BLaER1 (cell line): ENCODE data around the gene SGK2.

Experiments used
- H3K27ac ChIP-seq: shearing (Covaris generic); formaldehyde crosslinking; 2 replicates; pipeline ENCODE4 v1.8.1; 2022
- H3K27me3 ChIP-seq: shearing (Covaris generic); formaldehyde crosslinking; 2 replicates; pipeline ENCODE4 v1.8.1; 2022
- H3K36me3 ChIP-seq: shearing (Covaris generic); formaldehyde crosslinking; 2 replicates; pipeline ENCODE4 v1.8.1; 2022
- H3K4me1 ChIP-seq: shearing (Covaris generic); formaldehyde crosslinking; 2 replicates; pipeline ENCODE4 v1.8.1; 2022
- H3K4me2 ChIP-seq: shearing (Covaris generic); formaldehyde crosslinking; 2 replicates; pipeline ENCODE4 v1.8.1; 2022
- H3K4me3 ChIP-seq: shearing (Covaris generic); formaldehyde crosslinking; 2 replicates; pipeline ENCODE4 v1.8.1; 2022
- H3K9ac ChIP-seq: shearing (Covaris generic); formaldehyde crosslinking; 2 replicates; pipeline ENCODE4 v1.8.1; 2022
- H3K9me3 ChIP-seq: shearing (Covaris generic); formaldehyde crosslinking; 2 replicates; pipeline ENCODE4 v1.8.1; 2022
- H4K20me1 ChIP-seq: shearing (Covaris generic); formaldehyde crosslinking; 2 replicates; pipeline ENCODE4 v1.8.1; 2022
- Cebpa-rat ChIP-seq: shearing (Covaris generic); IDR thresholded peaks from 2 replicates; pipeline ENCODE4 v1.8.1; 2022

Gene SGK2

GRCh38 chr20:43559147-43559987 lies 540 bp downstream of the SGK2 start:
- H3K4me3 ChIP-seq, result no peak overlapping the region
- H4K20me1 ChIP-seq, result no peaks in the 10 kb centered on the region
- H3K27ac ChIP-seq, result no peak overlapping the region
- no peaks in the 10 kb centered on the region for H3K27me3 ChIP-seq
- no peaks in the 10 kb centered on the region for H3K36me3 ChIP-seq
- no peaks in the 10 kb centered on the region for H3K9me3 ChIP-seq
- H3K4me2 ChIP-seq, result no peak overlapping the region
- no peak for TF ChIP-seq Cebpa-rat
- no peak overlapping the region for H3K9ac ChIP-seq
- no peaks in the 10 kb centered on the region for H3K4me1 ChIP-seq

- no peak for TF ChIP-seq Cebpa-rat
- no peak overlapping the region for H3K4me2 ChIP-seq
- H3K4me1 ChIP-seq, result no peaks in the 10 kb centered on the region
- H3K9ac ChIP-seq, result no peak overlapping the region
- no peaks in the 10 kb centered on the region for H3K27me3 ChIP-seq
- H3K36me3 ChIP-seq, result no peaks in the 10 kb centered on the region
- no peaks in the 10 kb centered on the region for H4K20me1 ChIP-seq
- no peaks in the 10 kb centered on the region for H3K9me3 ChIP-seq
- no peak overlapping the region for H3K4me3 ChIP-seq
- H3K27ac ChIP-seq, result no peak overlapping the region
Observed at GRCh38 chr20:43560974-43561373, 2.1 kb downstream of the SGK2 start.

GRCh38 chr20:43563429-43563828 lies 4.6 kb downstream of the SGK2 start:
- Histone ChIP-seq H3K4me2 (no peak overlapping the region), H3K9ac (no peak overlapping the region), H3K27ac (no peak overlapping the region), H3K4me1 (no peaks in the 10 kb centered on the region), H3K4me3 (no peak overlapping the region), H4K20me1 (no peaks in the 10 kb centered on the region), H3K9me3 (no peaks in the 10 kb centered on the region), H3K36me3 (no peaks in the 10 kb centered on the region), H3K27me3 (no peaks in the 10 kb centered on the region)
- no peak for TF ChIP-seq Cebpa-rat

DNA sequence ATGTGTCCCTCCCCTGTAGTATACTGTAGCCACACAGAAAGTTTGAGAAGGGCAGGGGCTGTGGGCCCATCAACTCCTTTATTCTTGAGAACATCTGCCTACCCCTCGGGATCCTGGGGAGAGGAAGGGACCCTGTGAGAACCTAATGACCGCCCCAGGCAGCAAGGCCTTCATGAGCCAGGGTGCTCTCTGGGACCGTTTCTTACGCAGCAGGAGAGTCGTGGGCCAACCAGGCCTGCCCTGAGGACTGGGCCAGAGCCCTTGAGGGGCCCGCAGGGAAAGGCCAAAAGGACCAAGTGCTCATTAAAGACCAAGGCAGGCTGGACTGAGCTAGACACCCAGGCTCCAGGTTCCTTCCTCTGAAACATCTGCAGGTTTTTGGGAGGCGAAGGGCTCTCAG lies 5.2 kb downstream of the SGK2 start:
- H3K4me2 ChIP-seq, result no peak overlapping the region
- no peaks in the 10 kb centered on the region for H3K4me1 ChIP-seq
- no peaks in the 10 kb centered on the region for H3K9me3 ChIP-seq
- H3K36me3 ChIP-seq, result no peaks in the 10 kb centered on the region
- H3K9ac ChIP-seq, result no peak overlapping the region
- H3K27ac ChIP-seq, result no peak overlapping the region
- H4K20me1 ChIP-seq, result no peaks in the 10 kb centered on the region
- H3K27me3 ChIP-seq, result no peaks in the 10 kb centered on the region
- no peak for TF ChIP-seq Cebpa-rat
- H3K4me3 ChIP-seq, result no peak overlapping the region

- Histone ChIP-seq H3K9ac (no peak overlapping the region), H3K4me1 (no peaks in the 10 kb centered on the region), H3K36me3 (no peaks in the 10 kb centered on the region), H3K4me2 (no peak overlapping the region), H3K9me3 (no peaks in the 10 kb centered on the region), H4K20me1 (no peaks in the 10 kb centered on the region), H3K27ac (no peak overlapping the region), H3K4me3 (no peak overlapping the region), H3K27me3 (no peaks in the 10 kb centered on the region)
- no peak for TF ChIP-seq Cebpa-rat
Observed at GRCh38 chr20:43564455-43564854, 5.6 kb downstream of the SGK2 start.

DNA sequence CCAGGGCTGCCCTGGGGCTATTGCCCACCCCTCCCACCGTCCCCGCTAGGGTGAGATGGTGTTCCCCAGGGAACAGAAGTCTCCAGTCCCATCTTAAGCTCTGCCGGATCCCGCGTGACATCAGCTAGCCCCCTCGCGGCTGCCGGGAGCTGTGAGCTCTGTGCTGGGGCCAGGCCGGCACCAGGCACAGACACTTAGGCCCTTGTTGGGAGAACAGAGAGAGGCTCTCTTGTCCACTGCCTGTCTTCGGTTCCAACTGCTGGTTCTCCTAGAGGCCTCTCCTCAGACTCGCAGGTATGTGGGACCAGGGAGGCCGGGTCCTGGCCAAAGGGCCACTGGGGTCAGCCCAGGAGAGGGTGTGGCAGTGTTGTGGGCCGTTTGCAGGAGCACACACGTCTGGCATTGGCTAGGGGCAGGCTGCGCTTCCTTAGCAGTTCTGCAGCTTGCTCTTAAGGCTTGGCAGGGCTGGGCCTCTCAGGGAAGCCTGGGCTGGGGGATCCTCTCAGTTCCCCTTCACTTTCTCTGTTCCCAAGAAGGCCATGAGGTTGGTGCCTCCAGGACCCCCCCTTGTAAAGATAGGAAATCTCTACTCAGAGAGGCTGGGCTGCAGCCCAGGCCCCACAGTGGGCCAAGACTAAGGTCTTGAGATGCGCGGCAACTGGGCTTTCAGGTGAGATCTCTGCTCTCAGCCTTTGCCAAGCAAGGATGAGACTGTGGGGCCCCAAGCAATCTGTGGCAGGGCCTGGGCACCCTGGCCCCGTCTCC lies 6.3 kb downstream of the SGK2 start:
- H4K20me1 ChIP-seq, result no peaks in the 10 kb centered on the region
- H3K9ac ChIP-seq, result no peak overlapping the region
- H3K4me2 ChIP-seq, result no peak overlapping the region
- H3K27ac ChIP-seq, result no peak overlapping the region
- H3K27me3 ChIP-seq, result no peaks in the 10 kb centered on the region
- TF ChIP-seq Cebpa-rat, result no peak
- no peak overlapping the region for H3K4me3 ChIP-seq
- H3K4me1 ChIP-seq, result no peaks in the 10 kb centered on the region
- H3K36me3 ChIP-seq, result no peaks in the 10 kb centered on the region
- H3K9me3 ChIP-seq, result no peaks in the 10 kb centered on the region

- Histone ChIP-seq H3K27ac (no peak overlapping the region), H3K9ac (no peak overlapping the region)
- TF ChIP-seq Cebpa-rat, result no peak
Observed at GRCh38 chr20:43565758-43566104, 6.9 kb downstream of the SGK2 start.

GRCh38 chr20:43567477-43567876 lies 8.7 kb downstream of the SGK2 start:
- H3K27ac ChIP-seq, result no peak overlapping the region
- H3K4me2 ChIP-seq, result no peak overlapping the region

More at GRCh38 chr20:43565758-43566104, 6.9 kb downstream of the SGK2 start:
- Histone ChIP-seq H3K4me3 (no peak overlapping the region), H3K9me3 (no peaks in the 10 kb centered on the region), H3K27me3 (no peaks in the 10 kb centered on the region), H4K20me1 (no peaks in the 10 kb centered on the region), H3K36me3 (no peaks in the 10 kb centered on the region), H3K4me2 (no peak overlapping the region), H3K4me1 (no peaks in the 10 kb centered on the region)

GRCh38 chr20:43568706-43569105 lies 9.9 kb downstream of the SGK2 start:
- Histone ChIP-seq H3K36me3 (no peaks in the 10 kb centered on the region), H4K20me1 (no peaks in the 10 kb centered on the region), H3K4me2 (no peak overlapping the region), H3K4me1 (no peaks in the 10 kb centered on the region), H3K4me3 (no peak overlapping the region), H3K9ac (no peak overlapping the region), H3K27me3 (no peaks in the 10 kb centered on the region), H3K27ac (no peak overlapping the region), H3K9me3 (no peaks in the 10 kb centered on the region)
- no peak for TF ChIP-seq Cebpa-rat

More at GRCh38 chr20:43567477-43567876, 8.7 kb downstream of the SGK2 start:
- Histone ChIP-seq H3K27me3 (no peaks in the 10 kb centered on the region), H4K20me1 (no peaks in the 10 kb centered on the region), H3K4me1 (no peaks in the 10 kb centered on the region), H3K4me3 (no peak overlapping the region), H3K36me3 (no peaks in the 10 kb centered on the region), H3K9ac (no peak overlapping the region), H3K9me3 (no peaks in the 10 kb centered on the region)
- no peak for TF ChIP-seq Cebpa-rat

GRCh38 chr20:43569282-43569681 lies 10.5 kb downstream of the SGK2 start:
- Histone ChIP-seq H3K4me1 (no peaks in the 10 kb centered on the region), H3K9ac (no peak overlapping the region), H4K20me1 (no peaks in the 10 kb centered on the region), H3K4me3 (no peak overlapping the region), H3K4me2 (no peak overlapping the region), H3K27ac (no peak overlapping the region), H3K27me3 (no peaks in the 10 kb centered on the region), H3K36me3 (no peaks in the 10 kb centered on the region), H3K9me3 (no peaks in the 10 kb centered on the region)
- no peak for TF ChIP-seq Cebpa-rat
